HEK293 (cell line): ENCODE measurements around the gene FSCN2.

Experiments
- CTCF ChIA-PET: fragments of 350-600 bp; formaldehyde crosslinking; extraction: SDS; loops from one replicate; lab custom pipeline; 2021; ENCODE audit warnings: antibody characterized with exemption; lab: Yijun Ruan, JAX
- POLR2A ChIA-PET: fragments of 300-600 bp; formaldehyde crosslinking; extraction: SDS; loops from one replicate; lab custom pipeline; 2020; ENCODE audit warnings: antibody characterized with exemption, inconsistent platforms; lab: Yijun Ruan, JAX
- H3K27ac ChIP-seq: fragments of 200-500 bp; sonication (Bioruptor generic); 2 replicates; pipeline ENCODE4 v1.5.1; 2014; ENCODE audit warnings: low read depth, low read length, control low read depth, inconsistent platforms; ENCODE audit errors: extremely low read depth
- H3K36me3 ChIP-seq, 2 experiments: fragments of 200-500 bp in 1 of 2; sonication (Bioruptor generic) in 1 of 2; 1 replicate in 1 of 2; 2 replicates in 1 of 2; pipeline ENCODE4 v1.5.1; 2014 to 2017; ENCODE audit warnings: inconsistent platforms in 2 of 2, low read length in 2 of 2; ENCODE audit not compliant: control insufficient read depth in 2 of 2, insufficient read depth in 1 of 2
- H3K4me1 ChIP-seq: fragments of 200-500 bp; sonication (Bioruptor generic); 2 replicates; pipeline ENCODE4 v1.5.1; 2014; ENCODE audit warnings: mild to moderate bottlenecking, low read length, inconsistent platforms; ENCODE audit not compliant: control insufficient read depth, insufficient read depth
- H3K4me3 ChIP-seq: 2 replicates; pipeline ENCODE4 v1.5.1; 2011; ENCODE audit warnings: low read depth, mild to moderate bottlenecking, control low read depth, low read length, moderate library complexity
- H3K9me3 ChIP-seq: fragments of 200-500 bp; sonication (Bioruptor generic); 2 replicates; pipeline ENCODE4 v1.5.1; 2014; ENCODE audit warnings: low read depth, low read length, inconsistent platforms; ENCODE audit not compliant: control insufficient read depth, insufficient read depth
- AEBP2 ChIP-seq: fragments of 450-650 bp; formaldehyde crosslinking; IDR thresholded peaks from 2 replicates; pipeline ENCODE4 v1.5.1; 2016; ENCODE audit warnings: missing biosample characterization, missing genetic modification characterization, borderline replicate concordance
- OVOL3 ChIP-seq: fragments of 450-650 bp; formaldehyde crosslinking; IDR thresholded peaks from 2 replicates; pipeline ENCODE4 v1.5.1; 2016; ENCODE audit warnings: missing biosample characterization, missing genetic modification characterization
- PRDM1 ChIP-seq: fragments of 450-650 bp; formaldehyde crosslinking; IDR thresholded peaks from 2 replicates; pipeline ENCODE4; 2016; ENCODE audit warnings: missing biosample characterization, missing genetic modification characterization
- YY2 ChIP-seq: fragments of 450-650 bp; formaldehyde crosslinking; IDR thresholded peaks from 2 replicates; pipeline ENCODE4 v1.5.1; 2016; ENCODE audit warnings: missing biosample characterization, missing genetic modification characterization
- ZBTB20 ChIP-seq: fragments of 450-650 bp; formaldehyde crosslinking; IDR thresholded peaks from 2 replicates; pipeline ENCODE4 v1.5.1; 2016; ENCODE audit warnings: missing biosample characterization, missing genetic modification characterization
- ZBTB6 ChIP-seq: fragments of 450-650 bp; formaldehyde crosslinking; IDR thresholded peaks from 2 replicates; pipeline ENCODE4 v1.5.1; 2017; ENCODE audit warnings: missing biosample characterization, missing genetic modification characterization
- ZBTB8A ChIP-seq: fragments of 450-650 bp; formaldehyde crosslinking; IDR thresholded peaks from 2 replicates; pipeline ENCODE4 v1.5.1; 2016; ENCODE audit warnings: missing biosample characterization, missing genetic modification characterization
- ZNF146 ChIP-seq: fragments of 450-650 bp; formaldehyde crosslinking; IDR thresholded peaks from 2 replicates; pipeline ENCODE4 v1.5.1; 2016; ENCODE audit warnings: missing biosample characterization, missing genetic modification characterization
- ZNF19 ChIP-seq: fragments of 450-650 bp; formaldehyde crosslinking; IDR thresholded peaks from 2 replicates; pipeline ENCODE4; 2016; ENCODE audit warnings: missing biosample characterization, missing genetic modification characterization, low read depth
- ZNF366 ChIP-seq: fragments of 450-650 bp; formaldehyde crosslinking; conservative IDR thresholded peaks from 2 replicates; pipeline ENCODE4 v1.5.1; 2016; ENCODE audit warnings: missing biosample characterization, missing genetic modification characterization
- ZNF513 ChIP-seq: fragments of 450-650 bp; IDR thresholded peaks from 2 replicates; pipeline ENCODE4 v1.5.1; 2018; ENCODE audit warnings: missing biosample characterization, missing genetic modification characterization
- ZNF544 ChIP-seq: fragments of 450-650 bp; formaldehyde crosslinking; IDR thresholded peaks from 2 replicates; pipeline ENCODE4 v1.5.0; 2017; ENCODE audit warnings: missing biosample characterization, missing genetic modification characterization
- ZNF707 ChIP-seq: fragments of 450-650 bp; formaldehyde crosslinking; IDR thresholded peaks from 2 replicates; pipeline ENCODE4 v1.5.1; 2016; ENCODE audit warnings: missing biosample characterization, missing genetic modification characterization
- ZSCAN4 ChIP-seq: fragments of 450-650 bp; formaldehyde crosslinking; IDR thresholded peaks from 2 replicates; pipeline ENCODE4 v1.5.1; 2017; ENCODE audit warnings: missing biosample characterization, missing genetic modification characterization

FSCN2 gene

GRCh38 chr17:81532490-81533287 is 4.5 kb downstream of the FSCN2 start:
- Histone ChIP-seq H3K4me3 (no peak overlapping the region), H3K36me3 (no peaks in the 10 kb centered on the region), H3K4me1 (no peaks in the 10 kb centered on the region), H3K9me3 (no peaks in the 10 kb centered on the region), H3K27ac (no peak overlapping the region)
- ChIA-PET CTCF (no interaction called here), POLR2A (interaction anchor here (0.5 to 0.6 kb wide), 2 partner anchors 78 to 383 kb away, joined by 3 to 4 read pairs; no protein-coding TSS in a partner anchor)
- TF ChIP-seq ZNF366 (tag by site-specific recombination) (peak; percentile 40; the same call in 1 of the 2 replicates), ZNF544 (tag by site-specific recombination) (0 out of 2 replicates have a peak, but pooled peaks have one; percentile 27), ZBTB6 (peak; percentile 30; the same call in 1 of the 2 replicates), ZSCAN4 (tag by site-specific recombination) (no peak), OVOL3 (no peak), PRDM1 (tag by site-specific recombination) (peak; percentile 12; the same call in 1 of the 2 replicates), ZBTB8A (tag by site-specific recombination) (no peak), ZNF707 (tag by site-specific recombination) (no peak), ZNF513 (tag by site-specific recombination) (peak; percentile 93), YY2 (tag by site-specific recombination) (peak; percentile 46; the same call in 1 of the 2 replicates), AEBP2 (tag by site-specific recombination) (peak; percentile 76; the same call in 1 of the 2 replicates), ZNF146 (0 out of 2 replicates have a peak, but pooled peaks have one; percentile 5)
- TF ChIP-seq, all 188 proteins: peak for 8

- no peaks in the 10 kb centered on the region for H3K4me1 ChIP-seq
- no peak overlapping the region for H3K4me3 ChIP-seq
- H3K27ac ChIP-seq, result no peak overlapping the region
- no peaks in the 10 kb centered on the region for H3K9me3 ChIP-seq
- ChIA-PET CTCF (no interaction called here), POLR2A (interaction anchor here (0.5 to 1.4 kb wide), 7 partner anchors 11 to 382 kb away, joined by 3 to 10 read pairs (median 5); partner anchors contain the start of gene ACTG1)
- H3K36me3 ChIP-seq, result peaks cover 0 to 6% of the 10 kb centered on the region in 2 experiments; a peak in 1 of 3 replicates
- TF ChIP-seq ZNF19, result no peak
- TF ChIP-seq ZBTB20 (tag by site-specific recombination), result peak; percentile 30; the same call in 1 of the 2 replicates
Measured at GRCh38 chr17:81533339-81534141, 5.4 kb downstream of the FSCN2 start.
